Karpas-422 (cell line): ENCODE data around the gene PPP6R2. TPM values are rescaled to one million over a fixed set of nuclear protein-coding genes. Genes with fewer than 3 reads are reported as not detected.
A peak's percentile ranks its signal among the peaks of the same experiment; 100 is the strongest.

Source experiments
- DNase-seq: peaks from one replicate; pipeline ENCODE4 v3.0.0-alpha.2; 2015
- H2AFZ ChIP-seq: fragments of 200-600 bp; sonication (generic); 2 replicates; pipeline ENCODE4 v1.6.1; 2014; ENCODE audit warnings: antibody characterized with exemption, low read length, mixed read lengths
- H3K27ac ChIP-seq: fragments of 200-600 bp; sonication (generic); 2 replicates; pipeline ENCODE4 v1.5.1; 2014; ENCODE audit warnings: mild to moderate bottlenecking, low read length, moderate library complexity
- H3K27me3 ChIP-seq: fragments of 200-600 bp; sonication (generic); 2 replicates; pipeline ENCODE4 v1.6.1; 2014; ENCODE audit warnings: low read length, mixed read lengths
- H3K36me3 ChIP-seq: fragments of 200-600 bp; sonication (generic); 2 replicates; pipeline ENCODE4 v1.6.1; 2014; ENCODE audit warnings: low read length, mixed read lengths; ENCODE audit not compliant: insufficient read depth
- H3K4me1 ChIP-seq: fragments of 200-600 bp; sonication (generic); 2 replicates; pipeline ENCODE4 v1.6.1; 2014; ENCODE audit warnings: mild to moderate bottlenecking, low read length, mixed read lengths
- H3K4me2 ChIP-seq: fragments of 200-600 bp; sonication (generic); 2 replicates; pipeline ENCODE4 v1.6.1; 2014; ENCODE audit warnings: low read length, low read depth, mild to moderate bottlenecking; ENCODE audit not compliant: poor library complexity, severe bottlenecking
- H3K4me3 ChIP-seq: fragments of 200-600 bp; sonication (generic); 2 replicates; pipeline ENCODE4 v1.5.1; 2014; ENCODE audit warnings: mild to moderate bottlenecking, antibody characterized with exemption, low read length, mixed read lengths
- H3K79me2 ChIP-seq: fragments of 200-600 bp; sonication (generic); 2 replicates; pipeline ENCODE4 v1.6.1; 2014; ENCODE audit warnings: mild to moderate bottlenecking, low read length, mixed read lengths
- H3K9ac ChIP-seq: fragments of 200-600 bp; sonication (generic); 2 replicates; pipeline ENCODE4 v1.6.0; 2014; ENCODE audit warnings: low read length
- H3K9me2 ChIP-seq: fragments of 200-600 bp; sonication (generic), shearing (Covaris generic); replicated peaks from 2 replicates; pipeline ENCODE4 v1.6.0; 2014; ENCODE audit warnings: mild to moderate bottlenecking, low read length, moderate library complexity; ENCODE audit not compliant: insufficient read depth
- H3K9me3 ChIP-seq: fragments of 300-700, 200-600 bp; sonication (generic); 2 replicates; pipeline ENCODE4 v1.6.1; 2014; ENCODE audit warnings: low read length, mixed read lengths
- H4K20me1 ChIP-seq: fragments of 200-600 bp; sonication (generic); 2 replicates; pipeline ENCODE4 v1.6.1; 2014; ENCODE audit warnings: mild to moderate bottlenecking, antibody characterized with exemption, low read length, low read depth; ENCODE audit not compliant: insufficient read depth
- total RNA-seq: library from RNA; depleted of rRNA; stranded (reverse); fragments of >200 nt; shearing (Covaris generic); gene quantifications from 2 replicates; pipeline ENCODE4 v1.2.3, GENCODE V29; 2014; ENCODE audit warnings: low replicate concordance

Gene PPP6R2
- total RNA-seq, 1 experiment from 2014 or later = 32.9 TPM

- H3K9me3 ChIP-seq = no peaks in the 10 kb centered on the region
- H3K27me3 ChIP-seq = no peaks in the 10 kb centered on the region
- no peak overlapping the region for H3K27ac ChIP-seq
- no peak overlapping the region for H3K4me2 ChIP-seq
- no peak for DNase-seq
- H4K20me1 ChIP-seq = peaks cover 23% of the 10 kb centered on the region; the same call in 1 of the 2 replicates
- H3K4me1 ChIP-seq = peaks cover 32% of the 10 kb centered on the region
- no peaks in the 10 kb centered on the region for H3K9me2 ChIP-seq
- no peak overlapping the region for H3K9ac ChIP-seq
- no peak overlapping the region for H2AFZ ChIP-seq
- H3K79me2 ChIP-seq = no peaks in the 10 kb centered on the region
- no peak overlapping the region for H3K4me3 ChIP-seq
- H3K36me3 ChIP-seq = no peaks in the 10 kb centered on the region
These were observed 44.0 kb upstream of the PPP6R2 start for GRCh38 chr22:50298937-50299784.

GRCh38 chr22:50299785-50300619 lies 43.1 kb upstream of the PPP6R2 start:
- Histone ChIP-seq H3K27me3 (no peaks in the 10 kb centered on the region), H3K36me3 (no peaks in the 10 kb centered on the region), H3K4me3 (no peak overlapping the region), H3K27ac (no peak overlapping the region), H3K4me1 (peaks cover 37% of the 10 kb centered on the region), H4K20me1 (peaks cover 16% of the 10 kb centered on the region; the same call in 1 of the 2 replicates), H3K9me3 (no peaks in the 10 kb centered on the region), H3K9me2 (no peaks in the 10 kb centered on the region), H2AFZ (no peak overlapping the region), H3K79me2 (no peaks in the 10 kb centered on the region), H3K4me2 (no peak overlapping the region), H3K9ac (no peak overlapping the region)
- DNase-seq = no peak

DNA sequence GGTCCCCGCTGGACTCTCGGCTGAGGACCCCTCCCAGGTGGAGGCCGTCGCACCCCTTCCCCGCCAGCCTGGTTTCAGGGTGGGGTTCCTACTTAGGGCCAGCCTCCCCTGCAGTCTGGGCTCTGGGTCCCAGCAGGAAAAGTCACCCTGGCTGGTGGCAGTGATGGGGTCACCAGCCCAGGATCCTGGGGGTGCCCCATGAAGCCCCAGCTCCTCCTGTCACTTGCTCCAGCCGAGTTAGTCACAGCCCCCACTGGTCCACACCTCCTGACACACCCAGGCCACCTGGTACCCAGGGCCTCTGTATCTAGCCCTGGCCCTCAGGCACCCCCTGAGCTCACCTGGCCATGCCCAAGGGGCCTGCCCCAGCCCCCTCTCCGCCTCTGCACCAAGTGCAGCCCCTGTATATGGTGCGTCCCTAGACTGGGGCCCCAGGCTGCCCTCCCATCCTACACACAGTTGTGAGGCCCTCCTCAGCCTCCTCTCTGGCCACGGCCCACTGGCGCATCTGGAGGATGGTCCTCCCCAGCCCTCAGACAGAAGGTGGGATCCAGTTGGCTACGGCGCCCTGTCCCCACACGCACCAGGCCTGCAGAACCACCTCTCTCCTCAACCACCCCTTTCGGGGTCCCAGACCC lies 42.4 kb upstream of the PPP6R2 start:
- H4K20me1 ChIP-seq = peaks cover 22% of the 10 kb centered on the region; the same call in 1 of the 2 replicates
- no peaks in the 10 kb centered on the region for H3K36me3 ChIP-seq
- no peak for DNase-seq
- H3K4me1 ChIP-seq = peaks cover 45% of the 10 kb centered on the region
- no peaks in the 10 kb centered on the region for H3K9me3 ChIP-seq
- no peak overlapping the region for H2AFZ ChIP-seq
- no peak overlapping the region for H3K4me3 ChIP-seq
- H3K27ac ChIP-seq = no peak overlapping the region
- H3K9me2 ChIP-seq = no peaks in the 10 kb centered on the region
- H3K4me2 ChIP-seq = no peak overlapping the region
- H3K79me2 ChIP-seq = no peaks in the 10 kb centered on the region
- no peak overlapping the region for H3K9ac ChIP-seq
- H3K27me3 ChIP-seq = no peaks in the 10 kb centered on the region

GRCh38 chr22:50301581-50301991 lies 41.5 kb upstream of the PPP6R2 start:
- H3K9me3 ChIP-seq = no peaks in the 10 kb centered on the region
- peak; percentile 57 for DNase-seq
- H4K20me1 ChIP-seq = peaks cover 22% of the 10 kb centered on the region; the same call in 1 of the 2 replicates
- H2AFZ ChIP-seq = no peak overlapping the region
- peak overlapping the region; percentile 13 for H3K4me2 ChIP-seq
- no peak overlapping the region for H3K4me3 ChIP-seq
- no peaks in the 10 kb centered on the region for H3K79me2 ChIP-seq
- H3K9ac ChIP-seq = no peak overlapping the region
- H3K4me1 ChIP-seq = peaks cover 50% of the 10 kb centered on the region
- no peaks in the 10 kb centered on the region for H3K9me2 ChIP-seq
- no peaks in the 10 kb centered on the region for H3K36me3 ChIP-seq
- no peak overlapping the region for H3K27ac ChIP-seq
- H3K27me3 ChIP-seq = no peaks in the 10 kb centered on the region

GRCh38 chr22:50302041-50302541 lies 41.0 kb upstream of the PPP6R2 start:
- Histone ChIP-seq H3K79me2 (no peaks in the 10 kb centered on the region), H3K9ac (no peak overlapping the region)

DNA sequence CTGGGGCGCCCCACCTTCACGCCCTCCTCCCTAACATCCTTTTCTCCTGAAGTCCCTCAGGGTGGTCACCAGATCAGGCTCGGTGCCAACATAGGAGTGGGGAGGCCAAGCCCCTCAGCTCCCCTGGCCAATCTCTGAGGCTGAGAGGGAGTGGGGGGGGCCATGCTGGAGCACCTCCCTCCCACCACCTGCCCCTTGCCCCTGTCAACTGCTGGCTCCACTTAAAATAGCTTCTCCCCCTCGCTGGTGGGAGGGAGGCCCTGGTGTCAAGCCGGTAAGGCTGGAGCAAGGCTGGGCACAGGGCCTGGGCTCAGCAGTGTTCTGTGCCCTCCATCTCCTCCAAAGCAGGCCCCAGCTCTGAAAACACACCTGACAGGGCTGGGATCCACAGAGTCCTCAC lies 40.6 kb upstream of the PPP6R2 start:
- Histone ChIP-seq H3K9ac (0 out of 2 replicates have a peak overlapping the region, but pooled peaks have one; percentile 24), H3K9me3 (no peaks in the 10 kb centered on the region), H3K4me3 (no peak overlapping the region), H3K4me1 (peaks cover 56% of the 10 kb centered on the region), H3K79me2 (no peaks in the 10 kb centered on the region), H4K20me1 (peaks cover 22% of the 10 kb centered on the region; the same call in 1 of the 2 replicates), H3K9me2 (no peaks in the 10 kb centered on the region), H3K36me3 (no peaks in the 10 kb centered on the region), H3K27ac (no peak overlapping the region), H3K27me3 (no peaks in the 10 kb centered on the region), H2AFZ (no peak overlapping the region), H3K4me2 (no peak overlapping the region)
- no peak for DNase-seq

More at GRCh38 chr22:50302041-50302541, 41.0 kb upstream of the PPP6R2 start:
- peaks cover 22% of the 10 kb centered on the region; the same call in 1 of the 2 replicates for H4K20me1 ChIP-seq
- H3K4me3 ChIP-seq = no peak overlapping the region
- H3K27ac ChIP-seq = no peak overlapping the region
- no peaks in the 10 kb centered on the region for H3K27me3 ChIP-seq
- H3K4me2 ChIP-seq = no peak overlapping the region
- no peaks in the 10 kb centered on the region for H3K9me2 ChIP-seq
- no peak for DNase-seq
- H3K9me3 ChIP-seq = no peaks in the 10 kb centered on the region
- peaks cover 55% of the 10 kb centered on the region for H3K4me1 ChIP-seq
- no peaks in the 10 kb centered on the region for H3K36me3 ChIP-seq
- no peak overlapping the region for H2AFZ ChIP-seq

GRCh38 chr22:50303515-50303847 lies 39.6 kb upstream of the PPP6R2 start:
- Histone ChIP-seq H3K4me1 (peaks cover 64% of the 10 kb centered on the region), H2AFZ (no peak overlapping the region), H3K36me3 (no peaks in the 10 kb centered on the region), H3K9me2 (no peaks in the 10 kb centered on the region), H3K9me3 (no peaks in the 10 kb centered on the region), H3K27me3 (no peaks in the 10 kb centered on the region), H3K27ac (no peak overlapping the region), H3K4me2 (no peak overlapping the region), H4K20me1 (peaks cover 20% of the 10 kb centered on the region; the same call in 1 of the 2 replicates), H3K79me2 (no peaks in the 10 kb centered on the region), H3K9ac (peak overlapping the region; percentile 30; the same call in 1 of the 2 replicates), H3K4me3 (no peak overlapping the region)
- DNase-seq = no peak
